Caco-2 (cell line): ENCODE data around the gene MVB12B. TPM values are rescaled to one million over a fixed set of nuclear protein-coding genes. Genes with fewer than 3 reads are reported as not detected.

Source experiments
- BruUV-seq: library from RNA; stranded (reverse); fragments of 400-500 nt; replicated peaks from 2 replicates; lab custom pipeline; 2021; lab: Mats Ljungman, UMichigan
- CTCF ChIA-PET: fragments of 300-600 bp; sonication (Branson Sonifier 250); formaldehyde crosslinking; loops from one replicate; lab custom pipeline; 2022; ENCODE audit warnings: antibody characterized with exemption; lab: Charles Lee
- POLR2A ChIA-PET: fragments of 300-600 bp; sonication (Branson Sonifier 250); formaldehyde crosslinking; loops from one replicate; lab custom pipeline; 2022; ENCODE audit warnings: antibody characterized with exemption; lab: Charles Lee
- DNase-seq, 2 experiments: peaks; one replicate each; pipeline versions ENCODE4 v3.0.0 to v3.0.0-alpha.2; 2020 to 2022
- H3K27me3 ChIP-seq: replicated peaks from 2 replicates; pipeline ENCODE4 v1.6.0; 2011; ENCODE audit warnings: low read length; ENCODE audit not compliant: control insufficient read depth, insufficient read depth
- H3K36me3 ChIP-seq: 2 replicates; pipeline ENCODE4 v1.5.1; 2011; ENCODE audit warnings: low read length; ENCODE audit not compliant: control insufficient read depth, insufficient read depth
- H3K4me1 ChIP-seq: fragments of 250-450 bp; sonication (Bioruptor Pico); 2 replicates; pipeline ENCODE4 v1.5.1; 2020; ENCODE audit warnings: mild to moderate bottlenecking
- H3K4me3 ChIP-seq: 2 replicates; pipeline ENCODE4 v1.5.1; 2011; ENCODE audit warnings: low read depth, mild to moderate bottlenecking, control low read depth, low read length
- H3K9me3 ChIP-seq: fragments of 250-450 bp; sonication (Bioruptor Pico); 2 replicates; pipeline ENCODE4 v1.5.1; 2020; ENCODE audit warnings: mild to moderate bottlenecking, moderate library complexity
- H3K27ac Mint-ChIP-seq: one replicate; pipeline ENCODE4 v1.8.0; 2022; ENCODE audit warnings: mixed read lengths; ENCODE audit not compliant: unreplicated experiment
- H3K27me3 Mint-ChIP-seq: one replicate; pipeline ENCODE4 v1.8.0; 2022; ENCODE audit warnings: mixed read lengths; ENCODE audit not compliant: insufficient read depth, unreplicated experiment
- H3K36me3 Mint-ChIP-seq: one replicate; pipeline ENCODE4 v1.8.0; 2022; ENCODE audit warnings: mild to moderate bottlenecking, mixed read lengths; ENCODE audit not compliant: insufficient read depth, unreplicated experiment
- H3K4me1 Mint-ChIP-seq: one replicate; pipeline ENCODE4 v1.8.0; 2022; ENCODE audit warnings: low read depth, mixed read lengths; ENCODE audit not compliant: unreplicated experiment
- H3K4me3 Mint-ChIP-seq: one replicate; pipeline ENCODE4 v1.8.0; 2022; ENCODE audit warnings: mild to moderate bottlenecking, moderate library complexity, mixed read lengths; ENCODE audit not compliant: unreplicated experiment
- H3K9me3 Mint-ChIP-seq: one replicate; pipeline ENCODE4 v1.8.0; 2022; ENCODE audit warnings: mixed read lengths; ENCODE audit not compliant: unreplicated experiment
- intact Hi-C: fragments of 100-400 bp; cut with micrococcal nuclease; formaldehyde crosslinking; loops from one replicate; pipeline ENCODE4 v1.10.0; 2022; ENCODE audit not compliant: unreplicated experiment
- total RNA-seq: library from RNA; stranded (reverse); gene quantifications from 2 replicates; pipeline ENCODE4 v1.2.3, GENCODE V29; 2022
- TF ChIP-seq, protein P1 (sequence below), 2 experiments: fragments of 200-600 bp in 1 of 2; IDR thresholded peaks; 1 replicate in 1 of 2; 2 replicates in 1 of 2; pipeline versions ENCODE4 v1.5.1 to v1.8.0; 2011 to 2022; ENCODE audit warnings: antibody characterized with exemption in 1 of 2, control low read depth in 1 of 2, inconsistent platforms in 1 of 2, low read depth in 1 of 2, low read length in 1 of 2, mild to moderate bottlenecking in 1 of 2, moderate library complexity in 1 of 2; ENCODE audit not compliant: insufficient read depth in 1 of 2, severe bottlenecking in 1 of 2, unreplicated experiment in 1 of 2

MVB12B gene
- total RNA-seq, 1 experiment from 2014 or later, result 24.4 TPM

DNA sequence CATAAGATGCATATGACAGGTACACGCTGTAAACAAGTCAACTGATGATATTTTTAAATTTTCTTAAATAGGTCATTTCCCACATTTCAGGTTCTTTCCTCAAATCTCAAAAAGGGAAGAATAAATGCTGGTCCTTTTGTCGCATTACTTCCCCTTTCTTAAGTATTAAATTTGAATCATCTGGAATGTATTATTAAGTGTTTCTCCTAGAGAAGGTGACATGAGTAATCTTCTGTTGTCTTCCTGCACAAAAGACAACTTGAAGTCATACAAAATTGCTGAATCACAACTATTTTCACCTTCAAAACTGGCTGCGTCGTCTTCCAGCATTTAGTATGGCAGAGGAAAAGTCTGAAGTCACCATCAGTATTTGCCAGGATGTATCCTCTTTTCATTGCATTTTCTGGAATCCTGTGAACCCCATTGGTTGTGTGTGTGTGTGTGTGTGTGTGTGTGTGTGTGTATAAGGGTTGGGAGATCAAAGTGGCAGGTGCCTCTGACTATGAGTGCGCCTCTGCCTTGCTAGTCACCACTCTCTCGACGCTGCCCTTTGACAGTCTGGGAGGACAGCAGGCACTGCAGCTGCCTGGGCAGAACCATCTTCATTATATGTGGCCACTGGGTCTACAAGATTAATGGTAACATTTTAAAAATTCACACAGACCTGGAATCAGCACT, 86.9 kb downstream of the MVB12B start:
- intact Hi-C loops, result no loop called here
- Mint-ChIP-seq H3K4me3 (no peak overlapping the region), H3K36me3 (peaks cover 12% of the 10 kb centered on the region), H3K27me3 (no peaks in the 10 kb centered on the region), H3K27ac (no peak overlapping the region), H3K9me3 (no peaks in the 10 kb centered on the region), H3K4me1 (peaks cover 6% of the 10 kb centered on the region)
- Histone ChIP-seq H3K4me1 (no peaks in the 10 kb centered on the region), H3K36me3 (no peaks in the 10 kb centered on the region), H3K9me3 (no peaks in the 10 kb centered on the region), H3K27me3 (no peaks in the 10 kb centered on the region), H3K4me3 (no peak overlapping the region)
- ChIA-PET CTCF (no interaction called here), POLR2A (no interaction called here)
- no peak for DNase-seq
- TF ChIP-seq, protein P1, sequence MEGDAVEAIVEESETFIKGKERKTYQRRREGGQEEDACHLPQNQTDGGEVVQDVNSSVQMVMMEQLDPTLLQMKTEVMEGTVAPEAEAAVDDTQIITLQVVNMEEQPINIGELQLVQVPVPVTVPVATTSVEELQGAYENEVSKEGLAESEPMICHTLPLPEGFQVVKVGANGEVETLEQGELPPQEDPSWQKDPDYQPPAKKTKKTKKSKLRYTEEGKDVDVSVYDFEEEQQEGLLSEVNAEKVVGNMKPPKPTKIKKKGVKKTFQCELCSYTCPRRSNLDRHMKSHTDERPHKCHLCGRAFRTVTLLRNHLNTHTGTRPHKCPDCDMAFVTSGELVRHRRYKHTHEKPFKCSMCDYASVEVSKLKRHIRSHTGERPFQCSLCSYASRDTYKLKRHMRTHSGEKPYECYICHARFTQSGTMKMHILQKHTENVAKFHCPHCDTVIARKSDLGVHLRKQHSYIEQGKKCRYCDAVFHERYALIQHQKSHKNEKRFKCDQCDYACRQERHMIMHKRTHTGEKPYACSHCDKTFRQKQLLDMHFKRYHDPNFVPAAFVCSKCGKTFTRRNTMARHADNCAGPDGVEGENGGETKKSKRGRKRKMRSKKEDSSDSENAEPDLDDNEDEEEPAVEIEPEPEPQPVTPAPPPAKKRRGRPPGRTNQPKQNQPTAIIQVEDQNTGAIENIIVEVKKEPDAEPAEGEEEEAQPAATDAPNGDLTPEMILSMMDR (IDR thresholded peaks at IDR 0.05; ENCODE audit: insufficient read depth in 1 of 2, low read depth in 1 of 2, low read length in 1 of 2, severe bottlenecking in 1 of 2, unreplicated experiment in 1 of 2), result no peak
- BruUV-seq, result no TSS peak

DNA sequence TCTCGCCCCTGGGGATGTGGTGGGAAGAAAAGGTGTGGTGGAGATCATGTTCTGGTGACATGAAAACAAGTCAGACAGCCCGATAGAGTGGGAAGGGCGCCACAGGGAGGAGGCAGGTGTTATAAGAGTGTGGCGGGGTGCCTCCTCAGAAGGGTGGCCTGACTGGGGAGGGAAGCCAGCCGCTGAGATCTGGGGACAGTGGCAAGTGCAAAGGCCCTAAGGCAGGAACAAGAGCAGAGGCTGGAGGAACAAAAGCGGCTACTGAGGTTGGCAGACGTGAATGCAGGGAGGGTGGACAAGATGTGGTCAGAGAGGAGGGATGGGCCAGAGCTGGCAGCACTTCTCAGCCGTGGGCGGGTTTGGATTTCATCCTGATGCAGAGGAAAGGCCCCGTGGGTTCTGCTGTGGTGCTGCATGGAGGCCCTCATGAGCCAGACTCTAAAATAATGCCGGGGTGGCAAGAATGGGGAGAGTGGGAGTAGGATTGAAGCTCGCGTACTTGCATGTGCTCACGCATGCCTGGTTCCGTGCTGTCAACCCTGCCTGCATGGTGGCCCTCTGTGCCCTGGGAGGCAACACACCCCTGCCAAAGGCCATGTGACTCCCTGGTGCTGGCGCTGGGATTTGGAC, 89.2 kb downstream of the MVB12B start:
- CTCF ChIA-PET, result no interaction called here
- H3K36me3 Mint-ChIP-seq, result peaks cover 7% of the 10 kb centered on the region

DNA sequence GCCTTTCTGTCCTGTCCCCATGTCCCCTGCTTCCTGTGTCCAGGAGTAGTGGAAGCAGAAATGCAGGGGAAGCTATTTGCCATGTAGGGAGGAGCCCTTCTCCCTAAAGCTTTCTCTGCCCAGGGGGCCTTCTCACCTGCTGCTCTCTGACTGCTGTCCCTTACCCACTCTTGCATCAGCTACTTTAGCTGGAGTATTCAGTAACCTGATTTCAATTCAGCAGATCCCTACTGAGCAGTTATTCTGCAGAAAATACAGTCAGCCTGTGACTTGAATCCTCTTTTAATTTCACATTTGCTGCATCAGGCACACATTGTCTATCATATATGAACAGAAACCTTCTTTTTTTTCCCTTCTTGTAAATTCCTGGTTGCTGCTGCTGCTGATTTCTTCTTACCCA, 90.4 kb downstream of the MVB12B start:
- peak overlapping the region; percentile 8 for H3K27ac Mint-ChIP-seq
- BruUV-seq, result no TSS peak
- no peaks in the 10 kb centered on the region for H3K9me3 ChIP-seq

More for the DNA sequence above, 89.2 kb downstream of the MVB12B start:
- intact Hi-C loops, result no loop called here
- H3K27ac Mint-ChIP-seq, result peak overlapping the region; percentile 27
- Histone ChIP-seq H3K27me3 (no peaks in the 10 kb centered on the region), H3K36me3 (no peaks in the 10 kb centered on the region), H3K4me1 (no peaks in the 10 kb centered on the region), H3K9me3 (no peaks in the 10 kb centered on the region), H3K4me3 (no peak overlapping the region)
- BruUV-seq, result no TSS peak
- no peaks in the 10 kb centered on the region for H3K27me3 Mint-ChIP-seq
- DNase-seq, result no peak
- POLR2A ChIA-PET, result no interaction called here
- no peak overlapping the region for H3K4me3 Mint-ChIP-seq
- peaks cover 6% of the 10 kb centered on the region for H3K4me1 Mint-ChIP-seq
- no peaks in the 10 kb centered on the region for H3K9me3 Mint-ChIP-seq
- TF ChIP-seq, protein P1 (IDR thresholded peaks at IDR 0.05; ENCODE audit: insufficient read depth in 1 of 2, low read depth in 1 of 2, low read length in 1 of 2, severe bottlenecking in 1 of 2, unreplicated experiment in 1 of 2), result no peak

More for the DNA sequence above, 90.4 kb downstream of the MVB12B start:
- DNase-seq, result peak in 1 of 2 experiments; percentile 56
- Histone ChIP-seq H3K4me3 (no peak overlapping the region), H3K4me1 (no peaks in the 10 kb centered on the region), H3K27me3 (no peaks in the 10 kb centered on the region), H3K36me3 (no peaks in the 10 kb centered on the region)
- POLR2A ChIA-PET, result no interaction called here
- intact Hi-C loops, result no loop called here
- H3K9me3 Mint-ChIP-seq, result no peaks in the 10 kb centered on the region
- H3K4me1 Mint-ChIP-seq, result peaks cover 6% of the 10 kb centered on the region
- peaks cover 7% of the 10 kb centered on the region for H3K36me3 Mint-ChIP-seq
- H3K4me3 Mint-ChIP-seq, result no peak overlapping the region
- TF ChIP-seq, protein P1 (IDR thresholded peaks at IDR 0.05; ENCODE audit: insufficient read depth in 1 of 2, low read depth in 1 of 2, low read length in 1 of 2, severe bottlenecking in 1 of 2, unreplicated experiment in 1 of 2), result no peak
- CTCF ChIA-PET, result no interaction called here
- no peaks in the 10 kb centered on the region for H3K27me3 Mint-ChIP-seq
